Measurements from ENCODE around the gene STARD5. TPM values are rescaled to one million over a fixed set of nuclear protein-coding genes. Genes with fewer than 3 reads are reported as not detected.
A peak's percentile ranks its signal among the peaks of the same experiment; 100 is the strongest.

The STARD5 gene
- total RNA-seq, 2 experiments from 2014 or later, result 6.2 to 7.7 TPM

DNA sequence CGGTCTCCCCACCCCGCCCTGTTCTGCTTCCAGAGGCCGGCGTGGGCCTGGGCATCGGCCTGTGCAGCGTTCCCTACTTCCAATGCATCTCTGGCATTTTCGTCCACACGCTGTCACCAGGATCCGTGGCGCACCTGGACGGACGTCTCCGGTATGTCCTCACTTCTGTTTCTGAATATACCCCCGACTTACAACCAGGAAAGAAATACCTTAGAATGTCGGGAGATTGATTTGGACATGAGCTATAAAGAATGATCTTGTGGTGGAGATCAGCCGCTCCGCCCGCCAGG is 41.4 kb downstream of the STARD5 start:
- no peak for DNase-seq
- peaks cover 66% of the 10 kb centered on the region for H3K4me1 Mint-ChIP-seq
- H3K9me3 Mint-ChIP-seq, result peaks cover 20% of the 10 kb centered on the region
- H3K4me3 Mint-ChIP-seq, result no peak overlapping the region
- H3K36me3 Mint-ChIP-seq, result peaks cover 41% of the 10 kb centered on the region
- H3K27me3 Mint-ChIP-seq, result no peaks in the 10 kb centered on the region
- no peak overlapping the region for H3K27ac Mint-ChIP-seq

DNA sequence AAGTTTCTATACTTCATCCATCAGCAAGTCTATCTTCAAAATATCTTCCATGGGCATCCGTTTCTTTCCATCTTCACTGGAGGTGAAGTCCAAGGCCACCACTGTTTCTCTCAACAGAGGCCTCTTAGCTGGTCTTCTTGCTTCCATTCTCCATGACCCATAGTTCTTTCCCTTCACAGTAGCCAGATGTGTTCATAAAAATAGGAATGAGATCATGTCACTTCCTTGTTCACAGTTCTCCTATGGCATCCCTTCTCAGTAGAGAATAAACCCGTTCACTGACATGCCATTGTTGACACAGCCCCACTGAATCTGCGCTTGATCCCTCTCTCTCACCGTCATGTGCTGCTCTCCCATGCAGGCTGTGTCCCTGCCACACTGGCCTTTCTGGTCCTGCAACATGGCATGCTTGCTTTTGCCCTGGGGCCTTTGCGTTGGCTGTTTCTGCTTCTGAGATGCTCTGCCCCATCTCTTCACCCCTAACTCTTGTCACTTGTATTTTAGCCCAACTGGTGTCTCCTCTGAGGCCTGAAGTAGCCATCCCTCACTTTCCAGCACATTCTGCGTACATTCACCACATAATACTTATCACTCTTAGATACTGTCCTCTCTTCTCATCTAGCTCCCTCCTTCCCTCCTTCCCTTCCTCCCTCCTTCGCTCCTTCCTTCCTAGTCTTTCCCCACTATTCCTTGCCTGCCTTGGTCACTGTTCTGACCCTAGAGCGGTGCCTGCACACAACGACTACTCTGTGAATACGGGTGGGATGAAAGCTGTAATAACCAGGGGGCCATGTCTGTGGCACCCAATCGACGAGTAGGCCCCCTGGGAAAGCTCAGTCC is 42.0 kb downstream of the STARD5 start:
- Mint-ChIP-seq H3K27ac (no peak overlapping the region), H3K4me1 (peaks cover 60% of the 10 kb centered on the region), H3K36me3 (peaks cover 41% of the 10 kb centered on the region), H3K9me3 (peaks cover 20% of the 10 kb centered on the region), H3K27me3 (no peaks in the 10 kb centered on the region), H3K4me3 (no peak overlapping the region)
- DNase-seq, result no peak

DNA sequence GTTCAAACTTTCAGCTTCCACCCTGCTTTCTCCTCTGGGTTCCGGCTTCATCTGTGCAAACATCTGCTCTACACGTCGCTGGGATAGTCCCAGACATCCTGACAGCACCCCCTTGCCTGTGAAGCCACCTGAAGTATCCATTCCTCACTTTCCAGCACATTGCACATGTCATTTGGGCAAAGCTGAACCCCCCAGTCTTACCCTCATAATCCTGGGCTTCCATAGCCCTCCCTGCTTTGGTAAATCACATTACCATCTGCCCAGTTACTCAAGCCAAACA is 42.5 kb downstream of the STARD5 start:
- H3K4me1 Mint-ChIP-seq, result peaks cover 55% of the 10 kb centered on the region
- H3K27me3 Mint-ChIP-seq, result no peaks in the 10 kb centered on the region

DNA sequence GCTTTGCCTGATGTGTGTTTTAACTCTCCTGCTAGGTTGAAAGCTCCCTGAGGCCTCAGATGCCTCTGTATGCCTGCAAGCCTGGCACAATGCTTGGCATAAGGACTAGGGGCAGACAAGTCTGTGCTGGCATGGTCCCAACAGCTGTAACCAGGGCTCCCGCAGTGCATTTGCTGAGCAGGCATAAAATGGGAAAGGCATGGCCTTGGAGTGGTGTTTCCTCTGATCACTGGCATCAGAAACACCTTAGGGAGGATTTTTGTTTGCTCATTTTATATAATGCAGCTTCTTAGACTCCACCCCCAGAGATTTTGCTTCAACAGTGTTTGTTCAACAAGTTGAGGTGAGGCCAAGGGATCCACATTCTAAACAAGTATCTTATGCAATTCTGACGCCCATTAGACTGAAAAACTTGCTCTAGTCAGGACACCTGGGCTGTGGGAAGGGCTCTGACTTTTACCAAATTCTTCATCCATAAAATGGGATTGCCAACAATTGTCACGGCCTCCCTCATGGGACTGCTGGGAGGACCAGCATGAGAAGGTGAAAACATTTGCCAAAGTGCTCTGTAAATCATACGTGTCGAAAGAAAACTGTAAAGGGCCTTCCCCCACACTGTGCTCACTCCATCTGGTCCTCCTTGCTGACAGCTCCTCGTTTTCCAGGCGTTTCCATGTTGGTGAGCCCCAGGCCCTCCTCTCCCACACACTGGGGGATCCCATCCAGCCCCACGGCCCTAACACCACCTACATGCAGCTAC is 43.1 kb downstream of the STARD5 start:
- no peaks in the 10 kb centered on the region for H3K27me3 Mint-ChIP-seq
- no peak for DNase-seq
- peaks cover 38% of the 10 kb centered on the region for H3K36me3 Mint-ChIP-seq
- H3K9me3 Mint-ChIP-seq, result peaks cover 23% of the 10 kb centered on the region
- no peak overlapping the region for H3K27ac Mint-ChIP-seq
- no peak overlapping the region for H3K4me3 Mint-ChIP-seq
- peaks cover 54% of the 10 kb centered on the region for H3K4me1 Mint-ChIP-seq

More for the DNA sequence above, 42.5 kb downstream of the STARD5 start:
- Mint-ChIP-seq H3K36me3 (peaks cover 41% of the 10 kb centered on the region), H3K4me3 (no peak overlapping the region), H3K27ac (no peak overlapping the region), H3K9me3 (peaks cover 23% of the 10 kb centered on the region)
- DNase-seq, result no peak

DNA sequence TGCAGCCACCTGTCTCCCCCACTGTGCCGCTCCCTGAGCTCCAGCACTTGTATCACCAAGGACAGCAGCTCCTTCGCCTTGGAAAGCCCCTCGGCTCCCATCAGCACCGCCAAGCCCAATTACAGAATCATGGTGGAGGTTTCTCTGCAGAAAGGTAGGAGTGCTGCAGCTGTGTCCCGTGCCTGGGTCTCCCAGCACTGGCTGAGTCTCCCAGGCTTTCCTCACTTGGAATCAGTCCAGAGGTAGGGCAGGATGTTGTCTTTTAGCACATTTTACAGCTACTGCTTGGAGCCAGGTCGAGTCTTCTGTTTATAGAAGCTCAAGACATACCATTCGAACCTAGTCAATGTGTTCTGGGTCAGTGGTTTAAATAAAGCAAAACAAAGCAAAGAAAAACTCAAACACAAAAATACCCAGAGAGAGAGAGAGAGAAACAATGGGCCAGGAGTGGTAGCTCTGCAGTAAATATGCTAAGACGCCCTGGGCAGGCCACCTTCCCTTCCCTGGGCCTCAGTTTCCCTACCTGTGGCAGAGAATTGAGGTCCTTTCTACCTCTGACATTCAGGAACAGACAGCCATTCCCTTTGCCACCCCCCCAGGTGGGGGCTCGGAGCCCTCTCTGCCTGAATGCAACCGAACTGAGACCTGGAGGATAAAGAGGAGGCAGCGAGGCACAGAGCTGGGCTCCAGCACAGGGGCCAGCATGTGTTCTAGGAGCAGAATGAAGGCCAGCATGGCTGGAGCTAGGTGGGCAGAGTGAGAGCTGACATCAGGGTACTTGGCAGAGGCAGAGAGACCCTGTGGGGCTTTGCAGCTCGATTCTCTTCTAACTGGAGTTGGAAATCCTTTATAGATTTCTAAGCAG is 44.1 kb downstream of the STARD5 start:
- Mint-ChIP-seq H3K4me1 (peaks cover 53% of the 10 kb centered on the region), H3K27ac (no peak overlapping the region), H3K36me3 (peaks cover 28% of the 10 kb centered on the region), H3K4me3 (no peak overlapping the region), H3K9me3 (peaks cover 19% of the 10 kb centered on the region), H3K27me3 (no peaks in the 10 kb centered on the region)
- DNase-seq, result no peak

DNA sequence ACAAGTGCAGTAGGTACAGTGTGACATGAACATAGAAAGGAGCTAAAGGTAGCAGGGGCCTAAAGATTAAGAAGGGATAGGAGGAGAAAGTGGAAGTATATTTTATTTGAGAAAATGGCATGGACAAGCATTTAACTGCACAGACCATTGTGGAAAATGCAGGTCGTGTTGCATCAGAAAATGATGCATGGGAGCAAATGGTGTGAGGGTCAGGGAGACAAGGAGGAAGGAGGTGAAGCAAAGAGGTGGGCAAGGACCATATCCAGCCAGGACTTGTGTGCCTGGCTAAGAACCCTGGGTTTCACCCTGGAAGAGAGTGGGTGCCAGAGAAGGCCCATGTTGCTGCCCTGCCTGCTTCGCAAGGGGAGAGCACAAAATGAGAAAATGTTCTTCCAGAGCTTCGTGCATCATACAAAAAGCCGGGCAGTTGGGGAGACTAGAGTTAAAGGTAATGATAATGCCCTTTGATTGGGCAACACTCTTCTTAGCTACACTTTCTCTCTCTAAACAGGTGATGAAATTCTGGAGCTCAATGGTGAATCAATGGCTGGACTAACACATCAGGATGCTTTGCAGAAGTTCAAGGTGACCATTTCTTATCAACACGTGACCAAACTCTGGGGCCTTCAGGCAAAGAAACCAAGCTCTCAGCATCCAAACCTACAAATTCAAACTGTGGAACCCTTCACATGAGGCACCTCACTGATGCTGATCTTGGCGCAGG is 45.5 kb downstream of the STARD5 start:
- H3K9me3 Mint-ChIP-seq, result peaks cover 19% of the 10 kb centered on the region
- H3K4me3 Mint-ChIP-seq, result no peak overlapping the region
- peaks cover 24% of the 10 kb centered on the region for H3K36me3 Mint-ChIP-seq
- DNase-seq, result no peak
- H3K27ac Mint-ChIP-seq, result no peak overlapping the region
- peaks cover 49% of the 10 kb centered on the region for H3K4me1 Mint-ChIP-seq
- H3K27me3 Mint-ChIP-seq, result no peaks in the 10 kb centered on the region

DNA sequence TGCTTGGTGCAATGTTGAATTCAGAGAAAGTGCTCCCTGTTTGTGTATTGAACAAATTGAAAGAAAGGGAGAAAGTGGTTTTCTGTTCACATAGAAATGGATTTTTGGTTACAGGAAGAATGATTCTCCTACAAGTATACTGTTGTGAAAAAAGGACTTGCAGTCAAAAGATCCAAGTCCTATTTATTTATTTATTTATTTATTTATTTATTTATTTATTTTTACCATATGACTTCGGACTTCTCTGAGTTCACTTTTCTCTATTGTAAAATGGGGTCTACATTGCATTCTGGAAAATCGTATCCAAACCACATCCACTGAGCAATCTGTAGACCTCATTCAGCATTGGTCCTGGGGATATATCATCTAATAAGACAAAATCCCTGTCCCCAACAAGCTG is 46.1 kb downstream of the STARD5 start:
- Mint-ChIP-seq H3K9me3 (peaks cover 19% of the 10 kb centered on the region), H3K4me1 (peaks cover 49% of the 10 kb centered on the region), H3K27ac (no peak overlapping the region), H3K27me3 (no peaks in the 10 kb centered on the region), H3K36me3 (peaks cover 24% of the 10 kb centered on the region), H3K4me3 (no peak overlapping the region)
- DNase-seq, result no peak

DNA sequence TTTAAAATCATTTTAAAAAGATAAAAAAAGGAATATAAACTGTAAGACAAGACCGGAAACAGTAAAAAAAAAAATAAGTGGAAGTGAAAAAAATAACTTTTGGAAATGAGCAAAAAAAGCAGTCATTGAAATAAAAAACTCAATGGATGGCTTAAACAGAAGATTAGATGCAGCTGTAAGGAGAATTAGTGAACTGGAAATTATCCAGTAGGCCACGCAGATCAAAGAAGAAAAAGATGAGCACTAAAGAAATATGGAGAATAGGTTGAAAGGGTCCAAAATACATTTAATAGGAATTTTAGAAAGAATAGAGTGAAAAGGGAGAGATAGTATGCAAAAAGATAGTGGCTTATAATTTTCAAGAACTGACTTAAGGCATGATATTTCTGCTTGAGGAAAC is 47.0 kb downstream of the STARD5 start:
- Mint-ChIP-seq H3K36me3 (peaks cover 24% of the 10 kb centered on the region), H3K27ac (no peak overlapping the region), H3K4me1 (peaks cover 48% of the 10 kb centered on the region)

DNA sequence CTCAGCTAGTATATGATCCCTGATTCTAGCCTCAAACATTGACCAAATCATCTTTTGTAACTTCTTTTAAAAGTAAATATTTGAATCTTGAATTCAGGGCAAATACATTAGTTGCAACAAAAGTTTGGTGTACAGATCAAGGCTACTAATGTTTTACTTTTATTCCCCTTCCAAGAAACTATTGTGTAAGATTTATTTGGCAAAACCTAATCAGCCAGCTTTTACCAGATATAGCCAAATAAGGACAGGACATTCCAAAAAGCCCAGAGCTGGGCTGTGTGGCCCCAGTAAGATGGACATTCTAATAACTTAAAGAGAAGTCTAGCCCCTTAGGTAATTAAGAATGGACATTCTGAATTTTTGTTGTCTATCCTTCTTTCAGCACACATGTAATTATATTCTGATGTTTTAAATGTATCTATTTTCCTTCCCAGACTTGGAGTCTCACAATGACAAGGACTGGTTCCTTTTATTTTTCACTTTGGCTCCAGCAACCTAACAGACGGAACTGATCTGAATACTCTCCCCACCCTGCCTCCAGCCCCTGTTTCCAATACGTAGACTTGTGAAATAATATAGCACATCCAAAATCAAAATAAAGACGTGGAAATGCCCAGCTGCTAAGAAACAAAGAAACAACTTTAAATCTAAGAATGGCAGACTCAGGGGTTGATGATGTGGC is 48.1 kb downstream of the STARD5 start:
- Mint-ChIP-seq H3K9me3 (peaks cover 19% of the 10 kb centered on the region), H3K27me3 (no peaks in the 10 kb centered on the region), H3K4me3 (no peak overlapping the region), H3K27ac (peak overlapping the region; percentile 39), H3K4me1 (peaks cover 39% of the 10 kb centered on the region), H3K36me3 (peaks cover 24% of the 10 kb centered on the region)
- no peak for DNase-seq

More for the DNA sequence above, 47.0 kb downstream of the STARD5 start:
- Mint-ChIP-seq H3K9me3 (peaks cover 19% of the 10 kb centered on the region), H3K27me3 (no peaks in the 10 kb centered on the region), H3K4me3 (no peak overlapping the region)
- no peak for DNase-seq

DNA sequence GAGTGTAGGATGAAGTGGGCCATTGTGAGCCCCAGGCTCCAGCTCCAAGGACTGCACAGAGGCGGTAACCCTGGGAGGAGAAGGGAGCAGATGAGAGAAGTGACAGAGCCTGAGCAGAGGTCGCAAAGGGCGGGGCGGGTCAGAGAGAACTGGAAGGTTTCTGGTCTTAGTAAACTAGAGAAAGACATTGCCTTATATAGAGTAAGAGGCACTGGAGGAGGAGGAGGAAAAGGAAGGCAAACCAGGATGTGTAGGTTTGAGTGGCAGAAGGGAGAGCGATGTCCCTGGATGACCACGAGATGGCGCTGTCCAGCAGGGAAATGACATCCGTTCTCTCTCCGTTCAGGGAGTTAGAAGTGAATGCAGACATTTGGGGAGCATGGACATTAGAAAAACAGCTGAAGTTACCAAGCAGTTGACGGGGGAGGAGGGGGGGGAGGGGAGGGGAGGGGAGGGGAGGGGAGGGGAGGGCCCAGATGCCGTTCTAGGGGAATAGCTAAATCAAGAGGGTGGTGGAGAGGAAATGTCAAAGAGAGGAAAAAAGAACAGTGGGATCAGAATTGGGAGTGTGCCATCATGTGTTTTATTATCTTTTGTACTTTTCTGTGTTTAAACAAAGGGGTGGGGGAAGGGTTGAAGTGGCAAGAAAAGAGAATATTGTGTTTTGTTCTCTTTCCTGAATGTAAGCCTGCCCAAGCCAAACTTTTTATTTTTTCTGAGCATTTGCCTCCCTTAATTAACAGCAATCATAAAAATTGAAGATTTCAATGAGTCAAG is 48.8 kb downstream of the STARD5 start:
- Mint-ChIP-seq H3K27me3 (no peaks in the 10 kb centered on the region), H3K9me3 (peaks cover 19% of the 10 kb centered on the region), H3K27ac (peak overlapping the region; percentile 39), H3K4me1 (peaks cover 37% of the 10 kb centered on the region), H3K4me3 (peak overlapping the region; percentile 0), H3K36me3 (peaks cover 24% of the 10 kb centered on the region)
- DNase-seq, result peak; percentile 77

DNA sequence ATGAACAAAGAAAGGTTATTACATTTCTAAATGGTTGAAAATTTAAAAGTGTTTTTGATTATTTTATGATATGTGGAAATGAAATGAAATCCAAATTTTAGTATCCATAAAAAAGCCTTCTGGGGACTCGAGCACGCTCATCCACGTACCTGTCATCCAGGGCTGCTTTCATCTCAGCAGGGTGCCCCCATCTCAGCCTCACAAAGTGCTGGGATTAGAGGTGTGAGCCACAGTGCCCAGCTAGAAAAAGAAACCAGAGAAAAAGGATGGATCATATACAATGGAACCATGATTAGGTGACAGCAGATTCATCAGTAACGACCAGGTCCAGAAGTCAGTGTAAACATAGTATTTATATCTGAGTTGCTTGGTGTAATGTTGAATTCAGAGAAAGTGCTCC is 49.7 kb downstream of the STARD5 start:
- Mint-ChIP-seq H3K4me1 (peaks cover 32% of the 10 kb centered on the region), H3K27me3 (no peaks in the 10 kb centered on the region), H3K9me3 (peaks cover 19% of the 10 kb centered on the region), H3K27ac (no peak overlapping the region), H3K36me3 (peaks cover 24% of the 10 kb centered on the region), H3K4me3 (no peak overlapping the region)
- no peak for DNase-seq

DNA sequence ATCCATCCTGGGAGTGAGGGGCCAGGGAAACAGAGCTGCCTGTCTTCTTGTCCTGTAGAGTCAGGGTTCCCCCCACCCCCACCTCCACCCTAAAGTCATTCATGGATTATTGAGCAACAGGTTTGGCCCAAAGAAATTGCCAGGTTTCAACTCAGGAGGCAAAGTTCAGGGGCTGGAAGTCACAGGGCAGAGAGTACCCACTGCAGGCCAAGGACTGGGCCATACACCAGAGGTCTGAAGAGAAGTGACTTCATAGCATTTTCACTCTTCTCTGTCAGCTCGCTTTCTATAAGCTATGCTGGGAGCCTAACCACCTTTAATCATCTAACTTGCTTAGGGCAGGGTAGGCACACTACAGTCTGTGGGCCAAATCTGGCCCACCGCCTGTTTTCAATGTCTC is 50.1 kb downstream of the STARD5 start:
- no peak for DNase-seq
- Mint-ChIP-seq H3K36me3 (peaks cover 24% of the 10 kb centered on the region), H3K27ac (peak overlapping the region; percentile 36), H3K4me1 (peaks cover 36% of the 10 kb centered on the region), H3K4me3 (no peak overlapping the region), H3K9me3 (peaks cover 19% of the 10 kb centered on the region), H3K27me3 (no peaks in the 10 kb centered on the region)

DNA sequence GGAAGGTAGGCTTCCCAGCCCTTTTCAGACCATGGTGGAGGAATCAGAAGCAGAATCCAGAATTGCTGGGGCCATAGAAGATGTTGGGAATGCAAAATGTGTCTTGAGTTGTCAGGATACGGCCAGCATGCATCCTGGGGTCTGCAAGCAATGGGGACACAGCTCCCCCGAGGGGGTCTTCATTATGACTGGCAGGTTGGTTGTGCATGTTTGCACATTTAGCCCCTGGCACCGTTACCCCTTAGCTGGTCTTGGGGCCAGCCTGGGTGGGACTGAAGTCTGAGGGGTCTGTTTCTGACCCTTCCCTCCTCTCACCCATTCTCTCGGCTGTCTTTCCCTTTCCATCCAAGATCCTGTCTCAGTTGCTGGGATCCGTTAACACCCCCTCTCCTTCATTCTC is 50.7 kb downstream of the STARD5 start:
- H3K4me1 Mint-ChIP-seq, result peaks cover 31% of the 10 kb centered on the region
- H3K27me3 Mint-ChIP-seq, result no peaks in the 10 kb centered on the region
- peaks cover 13% of the 10 kb centered on the region for H3K9me3 Mint-ChIP-seq
- H3K27ac Mint-ChIP-seq, result no peak overlapping the region
- H3K36me3 Mint-ChIP-seq, result peaks cover 17% of the 10 kb centered on the region
- H3K4me3 Mint-ChIP-seq, result no peak overlapping the region
- no peak for DNase-seq

Data from activated naive CD8-positive, alpha-beta T cell treated with anti-CD3 and anti-CD28 coated beads for 36 hours (primary cell).